Hepatocyte (in vitro differentiated cells): ENCODE data around the gene LRP3. TPM values are rescaled to one million over a fixed set of nuclear protein-coding genes. Genes with fewer than 3 reads are reported as not detected.
"Not testable (repeated sequence)": the region's sequence is repeated elsewhere in the genome, so short reads cannot be mapped to it uniquely, and the experiment has no call there.

ENCODE experiments used
- DNase-seq: peaks from one replicate; pipeline ENCODE4 v3.0.0-alpha.2; 2016; ENCODE audit warnings: low spot score
- H2AFZ ChIP-seq: fragments of 200-600 bp; sonication (generic); 2 replicates; pipeline ENCODE4 v1.6.0; 2016; ENCODE audit warnings: antibody characterized with exemption, mild to moderate bottlenecking
- H3K27ac ChIP-seq: fragments of 200-600 bp; sonication (generic); 2 replicates; pipeline ENCODE4 v1.5.1; 2016; ENCODE audit warnings: mild to moderate bottlenecking
- H3K27me3 ChIP-seq: fragments of 200-600 bp; sonication (generic); 2 replicates; pipeline ENCODE4 v1.6.1; 2016
- H3K36me3 ChIP-seq: fragments of 200-600 bp; sonication (generic); replicated peaks from 2 replicates; pipeline ENCODE4 v1.5.1; 2016; ENCODE audit warnings: low read depth; ENCODE audit not compliant: insufficient read depth
- H3K4me1 ChIP-seq: fragments of 200-600 bp; sonication (generic); 2 replicates; pipeline ENCODE4 v1.5.1; 2016; ENCODE audit warnings: mild to moderate bottlenecking, moderate library complexity; ENCODE audit not compliant: insufficient read depth
- H3K4me2 ChIP-seq: fragments of 200-600 bp; sonication (generic); 2 replicates; pipeline ENCODE4 v1.6.0; 2016
- H3K4me3 ChIP-seq: fragments of 200-600 bp; sonication (generic); 2 replicates; pipeline ENCODE4 v1.5.1; 2016; ENCODE audit warnings: mild to moderate bottlenecking
- H3K79me2 ChIP-seq: fragments of 200-600 bp; sonication (generic); 2 replicates; pipeline ENCODE4 v1.6.0; 2017; ENCODE audit warnings: mild to moderate bottlenecking
- H3K9me2 ChIP-seq: fragments of 200-600 bp; sonication (generic); replicated peaks from 2 replicates; pipeline ENCODE4 v1.6.0; 2017; ENCODE audit warnings: mild to moderate bottlenecking; ENCODE audit not compliant: insufficient read depth
- H3K9me3 ChIP-seq: fragments of 200-600 bp; sonication (generic); 2 replicates; pipeline ENCODE4 v1.5.1; 2016; ENCODE audit warnings: low read depth, mild to moderate bottlenecking
- H4K20me1 ChIP-seq: fragments of 200-600 bp; sonication (generic); 2 replicates; pipeline ENCODE4 v1.6.0; 2016; ENCODE audit warnings: mild to moderate bottlenecking; ENCODE audit not compliant: insufficient read depth, poor library complexity, severe bottlenecking
- CTCF ChIP-seq: fragments of 200-600 bp; sonication (generic); IDR thresholded peaks from 2 replicates; pipeline ENCODE4 v1.5.1; 2016; ENCODE audit warnings: antibody characterized with exemption, mild to moderate bottlenecking; ENCODE audit not compliant: poor library complexity
- EZH2 ChIP-seq: fragments of 200-600 bp; sonication (generic); IDR thresholded peaks from 2 replicates; pipeline ENCODE4 v1.6.1; 2016; ENCODE audit warnings: antibody characterized with exemption, mild to moderate bottlenecking, borderline replicate concordance
- EZH2phosphoT487 ChIP-seq: fragments of 200-600 bp; sonication (generic); IDR thresholded peaks from one replicate; pipeline ENCODE4 v1.6.1; 2018; ENCODE audit warnings: antibody characterized with exemption, mild to moderate bottlenecking, low read depth, moderate library complexity; ENCODE audit not compliant: unreplicated experiment, severe bottlenecking
- WGBS: methylation state at CpG from one replicate; pipeline ENCODE4 v1.1.6; 2016; ENCODE audit warnings: low lambda C conversion rate; ENCODE audit errors: missing lambda C conversion rate; 5-methylcytosine and 5-hydroxymethylcytosine counted together
- polyA plus RNA-seq: library from polyadenylated mRNA; unstranded; fragments of >200 nt; fragmentation: Nextera tagmentation; extraction: Ambion mirVana; gene quantifications from 2 replicates; pipeline ENCODE4 v1.2.1, GENCODE V29; 2016
- total RNA-seq: library from RNA; depleted of rRNA; stranded (reverse); fragments of >200 nt; gene quantifications from 2 replicates; pipeline ENCODE4 v1.2.3, GENCODE V29; 2014

LRP3 gene
- total and polyA plus RNA-seq, 2 experiments from 2014 or later, result 37.4 to 44.0 TPM

GRCh38 chr19:33219261-33219815 lies 25.2 kb downstream of the LRP3 start:
- Histone ChIP-seq H2AFZ (no peak overlapping the region), H4K20me1 (no peaks in the 10 kb centered on the region), H3K36me3 (no peaks in the 10 kb centered on the region), H3K27ac (no peak overlapping the region), H3K4me2 (no peak overlapping the region), H3K9me3 (no peaks in the 10 kb centered on the region), H3K4me1 (no peaks in the 10 kb centered on the region), H3K4me3 (no peak overlapping the region), H3K9me2 (no peaks in the 10 kb centered on the region), H3K27me3 (peaks cover 3% of the 10 kb centered on the region), H3K79me2 (no peaks in the 10 kb centered on the region)
- DNase-seq, result no peak
- TF ChIP-seq EZH2 (no peak), CTCF (peak; percentile 12), EZH2phosphoT487 (no peak)
- 76% methylated on average over 11 of the region's 12 CpGs for WGBS

- Histone ChIP-seq H3K36me3 (no peaks in the 10 kb centered on the region), H3K4me2 (no peak overlapping the region), H3K9me2 (no peaks in the 10 kb centered on the region), H3K4me3 (no peak overlapping the region), H3K27me3 (peaks cover 11% of the 10 kb centered on the region), H3K79me2 (no peaks in the 10 kb centered on the region), H2AFZ (no peak overlapping the region), H3K27ac (no peak overlapping the region), H3K9me3 (no peaks in the 10 kb centered on the region), H3K4me1 (no peaks in the 10 kb centered on the region), H4K20me1 (no peaks in the 10 kb centered on the region)
- TF ChIP-seq EZH2, result no peak
- TF ChIP-seq EZH2phosphoT487, result no peak
- TF ChIP-seq CTCF, result no peak
- DNase-seq, result no peak
- 94% methylated on average over 18 of the region's 18 CpGs for WGBS
Observed at GRCh38 chr19:33220115-33220514, 26.0 kb downstream of the LRP3 start.

- H3K27ac ChIP-seq, result no peak overlapping the region
- H3K9me2 ChIP-seq, result no peaks in the 10 kb centered on the region
- H3K9me3 ChIP-seq, result no peaks in the 10 kb centered on the region
- H3K4me2 ChIP-seq, result no peak overlapping the region
- H4K20me1 ChIP-seq, result no peaks in the 10 kb centered on the region
- no peaks in the 10 kb centered on the region for H3K79me2 ChIP-seq
- WGBS, result 90% methylated on average over 9 of the region's 9 CpGs
- no peak overlapping the region for H2AFZ ChIP-seq
- peaks cover under 1% of the 10 kb centered on the region for H3K4me1 ChIP-seq
- TF ChIP-seq CTCF (no peak), EZH2 (no peak), EZH2phosphoT487 (no peak)
- H3K36me3 ChIP-seq, result no peaks in the 10 kb centered on the region
- DNase-seq, result no peak
- H3K27me3 ChIP-seq, result peaks cover 17% of the 10 kb centered on the region
- H3K4me3 ChIP-seq, result no peak overlapping the region
Observed at GRCh38 chr19:33220735-33221134, 26.6 kb downstream of the LRP3 start.

- Histone ChIP-seq H3K36me3 (no peaks in the 10 kb centered on the region), H3K4me1 (peaks cover 9% of the 10 kb centered on the region), H3K9me3 (no peaks in the 10 kb centered on the region), H2AFZ (no peak overlapping the region), H3K4me2 (no peak overlapping the region), H3K27ac (no peak overlapping the region), H3K27me3 (peaks cover 26% of the 10 kb centered on the region), H3K79me2 (no peaks in the 10 kb centered on the region), H3K4me3 (no peak overlapping the region), H4K20me1 (no peaks in the 10 kb centered on the region), H3K9me2 (no peaks in the 10 kb centered on the region)
- DNase-seq, result no peak
- 84% methylated on average over 6 of the region's 6 CpGs for WGBS
- TF ChIP-seq EZH2phosphoT487 (no peak), EZH2 (no peak), CTCF (no peak)
Observed at GRCh38 chr19:33221638-33222037, 27.5 kb downstream of the LRP3 start.

- H3K79me2 ChIP-seq, H3K9me3 ChIP-seq, H3K4me3 ChIP-seq, H2AFZ ChIP-seq, H3K9me2 ChIP-seq, H3K36me3 ChIP-seq, DNase-seq, H3K27ac ChIP-seq, H3K4me2 ChIP-seq, H4K20me1 ChIP-seq, H3K4me1 ChIP-seq: not testable (repeated sequence)
- WGBS, result 100% methylated on average over 2 of the region's 2 CpGs
- H3K27me3 ChIP-seq, result peaks cover 26% of the 10 kb centered on the region
Observed at GRCh38 chr19:33222255-33222654, 28.1 kb downstream of the LRP3 start.
